Suprapubic skin (tissue), 4 donors: Measurements from ENCODE around the gene PTPRN2.

ENCODE experiments used
- EP300 ChIP-seq: sonication (generic); formaldehyde crosslinking; IDR thresholded peaks from one replicate; pipeline ENCODE4 v1.6.1; 2017; ENCODE audit warnings: antibody characterized with exemption
- POLR2AphosphoS5 ChIP-seq, 3 donors: sonication (generic); formaldehyde crosslinking; IDR thresholded peaks; one replicate each; pipeline ENCODE4 v1.6.1; 2017; ENCODE audit warnings: antibody characterized with exemption in 3 of 3
- TF ChIP-seq, protein P1 (sequence below), 2 donors: fragments of 200-600 bp in 1 of 2; fragments of 450-650 bp in 1 of 2; sonication (generic) in 1 of 2; IDR thresholded peaks; one replicate each; pipeline ENCODE4 v1.5.1; 2016 to 2019; ENCODE audit warnings: antibody characterized with exemption in 2 of 2, mild to moderate bottlenecking in 1 of 2, moderate library complexity in 1 of 2

DNA sequence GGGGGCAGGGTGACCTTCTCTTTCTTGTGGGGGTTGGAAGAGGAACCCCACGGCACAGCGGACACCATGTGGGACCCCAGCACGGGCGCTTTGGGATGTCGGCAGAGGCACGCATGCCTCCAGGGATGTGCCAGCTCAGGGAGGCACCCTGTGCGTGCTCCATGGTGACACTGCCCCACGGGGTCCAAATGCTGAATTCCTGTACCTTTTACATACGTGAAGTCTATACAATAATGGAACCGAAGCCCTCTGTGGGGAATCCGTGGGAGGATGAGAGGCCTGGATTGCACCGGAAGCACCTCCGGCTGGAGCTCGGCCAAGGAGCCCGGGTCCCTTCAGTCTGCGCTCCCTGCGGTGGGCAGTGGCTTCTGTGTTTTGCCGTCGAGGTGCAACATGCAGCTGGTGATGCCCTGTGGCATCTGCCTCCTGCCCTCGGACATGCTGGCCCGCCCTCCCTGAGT is 726.6 kb downstream of the PTPRN2 start:
- TF ChIP-seq, protein P1, sequence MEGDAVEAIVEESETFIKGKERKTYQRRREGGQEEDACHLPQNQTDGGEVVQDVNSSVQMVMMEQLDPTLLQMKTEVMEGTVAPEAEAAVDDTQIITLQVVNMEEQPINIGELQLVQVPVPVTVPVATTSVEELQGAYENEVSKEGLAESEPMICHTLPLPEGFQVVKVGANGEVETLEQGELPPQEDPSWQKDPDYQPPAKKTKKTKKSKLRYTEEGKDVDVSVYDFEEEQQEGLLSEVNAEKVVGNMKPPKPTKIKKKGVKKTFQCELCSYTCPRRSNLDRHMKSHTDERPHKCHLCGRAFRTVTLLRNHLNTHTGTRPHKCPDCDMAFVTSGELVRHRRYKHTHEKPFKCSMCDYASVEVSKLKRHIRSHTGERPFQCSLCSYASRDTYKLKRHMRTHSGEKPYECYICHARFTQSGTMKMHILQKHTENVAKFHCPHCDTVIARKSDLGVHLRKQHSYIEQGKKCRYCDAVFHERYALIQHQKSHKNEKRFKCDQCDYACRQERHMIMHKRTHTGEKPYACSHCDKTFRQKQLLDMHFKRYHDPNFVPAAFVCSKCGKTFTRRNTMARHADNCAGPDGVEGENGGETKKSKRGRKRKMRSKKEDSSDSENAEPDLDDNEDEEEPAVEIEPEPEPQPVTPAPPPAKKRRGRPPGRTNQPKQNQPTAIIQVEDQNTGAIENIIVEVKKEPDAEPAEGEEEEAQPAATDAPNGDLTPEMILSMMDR (IDR thresholded peaks at IDR 0.05) = no peak
- no peak for TF ChIP-seq POLR2AphosphoS5 (IDR thresholded peaks at IDR 0.05)
- TF ChIP-seq EP300 = no peak
